GM12872 (cell line): ENCODE data around the gene HTR2C.

ENCODE experiments used
- TF ChIP-seq, protein P1 (sequence below): IDR thresholded peaks from 3 replicates; pipeline ENCODE4 v1.5.1; 2011; ENCODE audit warnings: low read depth, mild to moderate bottlenecking, low read length, moderate library complexity; ENCODE audit not compliant: insufficient read depth

Gene HTR2C

GRCh38 chrX:114584983-114585842, 1.3 kb downstream of the HTR2C start:
- TF ChIP-seq, protein P1, sequence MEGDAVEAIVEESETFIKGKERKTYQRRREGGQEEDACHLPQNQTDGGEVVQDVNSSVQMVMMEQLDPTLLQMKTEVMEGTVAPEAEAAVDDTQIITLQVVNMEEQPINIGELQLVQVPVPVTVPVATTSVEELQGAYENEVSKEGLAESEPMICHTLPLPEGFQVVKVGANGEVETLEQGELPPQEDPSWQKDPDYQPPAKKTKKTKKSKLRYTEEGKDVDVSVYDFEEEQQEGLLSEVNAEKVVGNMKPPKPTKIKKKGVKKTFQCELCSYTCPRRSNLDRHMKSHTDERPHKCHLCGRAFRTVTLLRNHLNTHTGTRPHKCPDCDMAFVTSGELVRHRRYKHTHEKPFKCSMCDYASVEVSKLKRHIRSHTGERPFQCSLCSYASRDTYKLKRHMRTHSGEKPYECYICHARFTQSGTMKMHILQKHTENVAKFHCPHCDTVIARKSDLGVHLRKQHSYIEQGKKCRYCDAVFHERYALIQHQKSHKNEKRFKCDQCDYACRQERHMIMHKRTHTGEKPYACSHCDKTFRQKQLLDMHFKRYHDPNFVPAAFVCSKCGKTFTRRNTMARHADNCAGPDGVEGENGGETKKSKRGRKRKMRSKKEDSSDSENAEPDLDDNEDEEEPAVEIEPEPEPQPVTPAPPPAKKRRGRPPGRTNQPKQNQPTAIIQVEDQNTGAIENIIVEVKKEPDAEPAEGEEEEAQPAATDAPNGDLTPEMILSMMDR = no peak

DNA sequence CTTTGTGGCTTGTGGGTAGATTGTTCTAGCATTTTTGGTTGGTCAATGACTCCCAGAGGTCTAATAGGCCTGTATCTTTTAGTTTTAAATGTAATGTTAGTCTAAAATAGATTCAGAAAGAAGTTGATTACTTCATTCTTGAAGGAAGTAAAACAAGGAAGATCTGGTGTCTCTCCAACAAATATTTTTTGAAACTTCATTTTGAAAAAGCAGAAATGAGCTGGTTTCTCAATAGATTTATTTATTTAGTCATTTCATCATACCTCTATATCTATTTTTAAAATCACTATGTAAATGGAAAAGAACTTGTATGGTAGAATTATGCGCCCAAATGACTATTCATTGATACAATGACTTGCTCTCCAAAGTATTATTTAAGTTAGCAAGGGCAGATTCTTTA, 7.2 kb downstream of the HTR2C start:
- TF ChIP-seq, protein P1 = no peak

DNA sequence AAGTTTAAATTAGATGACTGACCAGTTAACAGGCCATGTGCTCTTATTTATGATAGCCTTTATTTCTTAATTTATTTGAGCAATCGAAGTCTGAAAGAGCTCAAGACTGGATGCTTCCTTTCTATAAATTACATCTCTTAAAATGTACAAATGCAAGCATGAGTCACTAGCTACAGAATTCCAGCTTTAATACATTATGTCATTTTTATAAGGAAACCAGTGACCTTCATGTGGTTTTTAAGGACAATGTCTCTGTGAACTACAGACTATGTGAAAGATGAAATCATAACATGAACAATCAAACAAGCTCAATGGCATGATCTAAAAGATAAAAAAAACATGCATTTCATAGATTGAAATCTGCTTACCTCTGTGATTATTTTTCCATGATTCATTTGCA, 15.4 kb downstream of the HTR2C start:
- TF ChIP-seq, protein P1 = no peak

DNA sequence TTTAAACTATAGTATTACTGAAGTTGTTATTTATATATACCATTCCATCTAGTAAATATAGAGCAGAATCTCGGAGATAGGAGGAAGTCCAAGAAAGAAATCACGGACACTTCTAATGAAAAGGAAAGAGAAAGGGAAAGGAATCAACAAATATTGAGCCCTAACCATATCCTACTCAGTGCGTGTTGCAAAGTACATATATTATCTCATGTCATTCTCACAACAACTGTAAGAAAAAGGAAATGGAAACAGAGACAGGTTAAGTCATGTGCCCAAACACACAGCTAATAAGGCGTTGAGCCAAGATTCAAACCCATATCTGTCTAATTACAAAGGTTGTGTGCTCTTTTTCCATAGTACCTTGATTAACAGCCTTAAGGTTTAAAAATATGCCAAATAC, 16.0 kb downstream of the HTR2C start:
- TF ChIP-seq, protein P1 = no peak

GRCh38 chrX:114611018-114611619, 27.2 kb downstream of the HTR2C start:
- TF ChIP-seq, protein P1 = peak; percentile 66

GRCh38 chrX:114615765-114616164, 31.9 kb downstream of the HTR2C start:
- TF ChIP-seq, protein P1 = no peak

GRCh38 chrX:114619874-114620273, 36.0 kb downstream of the HTR2C start:
- TF ChIP-seq, protein P1 = peak; percentile 35; the same call in 2 of the 3 replicates
